CD4-positive, CD25-positive, alpha-beta regulatory T cell (primary cell): Measurements from ENCODE around the gene FAM13A. TPM values are rescaled to one million over a fixed set of nuclear protein-coding genes. Genes with fewer than 3 reads are reported as not detected.
A peak's percentile ranks its signal among the peaks of the same experiment; 100 is the strongest.

Experiments used
- ATAC-seq, 2 donors: fragments of 150-1000 bp; cut with Tn5 transposase; one replicate each; pipeline ENCODE4 v1.10.0; 2021; ENCODE audit warnings: low read depth in 2 of 2, moderate number of reproducible peaks in 2 of 2, moderate library complexity in 1 of 2
- DNase-seq, 3 donors: peaks; one replicate each; pipeline versions ENCODE4 v3.0.0 to v3.0.0-alpha.2; 2012 to 2022; ENCODE audit warnings: mixed read lengths in 1 of 3
- H3K27ac ChIP-seq: one replicate; pipeline ENCODE4 v1.7.0; 2013; ENCODE audit warnings: mild to moderate bottlenecking, low read length; ENCODE audit not compliant: insufficient read depth, poor library complexity, severe bottlenecking
- H3K27me3 ChIP-seq: one replicate; pipeline ENCODE4 v1.7.0; 2013; ENCODE audit warnings: low read length; ENCODE audit not compliant: control insufficient read depth, insufficient read depth
- H3K36me3 ChIP-seq: one replicate; pipeline ENCODE4 v1.7.0; 2013; ENCODE audit warnings: mild to moderate bottlenecking, low read length, moderate library complexity; ENCODE audit not compliant: control insufficient read depth, insufficient read depth
- H3K4me1 ChIP-seq: 2 replicates; pipeline ENCODE4 v1.7.0; 2013; ENCODE audit warnings: mild to moderate bottlenecking, low read length; ENCODE audit not compliant: insufficient read depth, control insufficient read depth, poor library complexity, severe bottlenecking
- H3K4me3 ChIP-seq: one replicate; pipeline ENCODE4 v1.7.0; 2013; ENCODE audit warnings: low read depth, mild to moderate bottlenecking, low read length, moderate library complexity
- H3K9me3 ChIP-seq, 2 experiments: 1 replicate in 1 of 2; 2 replicates in 1 of 2; pipeline ENCODE4 v1.7.0; 2013; ENCODE audit warnings: low read length in 2 of 2, mild to moderate bottlenecking in 1 of 2, moderate library complexity in 1 of 2; ENCODE audit not compliant: control insufficient read depth in 2 of 2
- H3K27ac Mint-ChIP-seq, 3 donors: one replicate each; pipeline ENCODE4 v1.8.0; 2020 to 2022; ENCODE audit warnings: mild to moderate bottlenecking in 3 of 3, mixed read lengths in 3 of 3, moderate library complexity in 2 of 3
- H3K27me3 Mint-ChIP-seq: one replicate; pipeline ENCODE4 v1.8.0; 2022; ENCODE audit warnings: mild to moderate bottlenecking, mixed read lengths
- H3K36me3 Mint-ChIP-seq: one replicate; pipeline ENCODE4 v1.8.0; 2020; ENCODE audit warnings: mixed read lengths
- H3K4me1 Mint-ChIP-seq, 4 donors: one replicate each; pipeline ENCODE4 v1.8.0; 2020 to 2022; ENCODE audit warnings: mixed read lengths in 4 of 4, mild to moderate bottlenecking in 1 of 4
- H3K4me3 Mint-ChIP-seq, 4 donors: one replicate each; pipeline ENCODE4 v1.8.0; 2020 to 2022; ENCODE audit warnings: mild to moderate bottlenecking in 4 of 4, mixed read lengths in 4 of 4, moderate library complexity in 3 of 4
- H3K9me3 Mint-ChIP-seq, 7 donors: one replicate each; pipeline ENCODE4 v1.8.0; 2020 to 2022; ENCODE audit warnings: mixed read lengths in 7 of 7, mild to moderate bottlenecking in 3 of 7, moderate library complexity in 2 of 7
- polyA plus RNA-seq, 4 donors: library from polyadenylated mRNA; unstranded; fragments of 300-500 nt; fragmentation: Illumina TruSeq; gene quantifications; one replicate each; pipeline ENCODE4 v1.2.3, GENCODE V29; 2021
- total RNA-seq: library from RNA; stranded (reverse); gene quantifications from one replicate; pipeline ENCODE4 v1.2.3, GENCODE V29; 2022

FAM13A gene
- total and polyA plus RNA-seq, 5 donors from 2014 or later: 7.8 to 38.4 (median 11.1) TPM

DNA sequence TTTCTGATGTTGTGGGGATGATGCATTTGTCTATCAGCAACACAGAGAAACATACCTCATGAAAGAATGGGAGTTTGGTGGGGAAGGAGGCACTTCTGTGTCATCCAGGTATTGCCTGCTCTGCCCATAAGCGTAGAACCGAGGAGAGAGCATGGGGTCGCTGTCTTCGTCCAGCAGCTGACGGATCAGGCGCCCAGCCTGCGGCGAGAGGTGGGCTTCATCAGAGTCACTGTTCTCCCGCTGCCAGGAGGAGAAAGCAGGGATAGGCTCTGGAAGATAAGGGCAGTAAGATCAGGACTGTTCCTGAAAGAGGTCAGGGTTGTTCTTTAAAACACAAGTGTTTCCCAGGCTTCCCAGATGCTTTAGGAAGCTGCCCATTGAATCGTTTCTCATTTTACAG is 306.6 kb downstream of the FAM13A start:
- H3K27ac ChIP-seq: no peak overlapping the region
- ATAC-seq (no peak), DNase-seq (no peak)
- H3K27me3 ChIP-seq: no peaks in the 10 kb centered on the region
- Mint-ChIP-seq H3K9me3 (no peaks in the 10 kb centered on the region), H3K4me1 (peaks cover 0 to 5% (median 0%) of the 10 kb centered on the region in 4 donors), H3K36me3 (peaks cover 24% of the 10 kb centered on the region), H3K27me3 (no peaks in the 10 kb centered on the region), H3K4me3 (no peak overlapping the region), H3K27ac (peak overlapping the region in 1 of 3 donors; percentile 78)
- peaks cover 35% of the 10 kb centered on the region for H3K36me3 ChIP-seq
- H3K4me3 ChIP-seq: no peak overlapping the region
- H3K9me3 ChIP-seq: no peaks in the 10 kb centered on the region
- H3K4me1 ChIP-seq: no peaks in the 10 kb centered on the region

- H3K9me3 Mint-ChIP-seq: no peaks in the 10 kb centered on the region
- peaks cover 28% of the 10 kb centered on the region for H3K36me3 Mint-ChIP-seq
- H3K4me3 Mint-ChIP-seq: no peak overlapping the region
These were observed 309.6 kb downstream of the FAM13A start for GRCh38 chr4:88747351-88747750.

DNA sequence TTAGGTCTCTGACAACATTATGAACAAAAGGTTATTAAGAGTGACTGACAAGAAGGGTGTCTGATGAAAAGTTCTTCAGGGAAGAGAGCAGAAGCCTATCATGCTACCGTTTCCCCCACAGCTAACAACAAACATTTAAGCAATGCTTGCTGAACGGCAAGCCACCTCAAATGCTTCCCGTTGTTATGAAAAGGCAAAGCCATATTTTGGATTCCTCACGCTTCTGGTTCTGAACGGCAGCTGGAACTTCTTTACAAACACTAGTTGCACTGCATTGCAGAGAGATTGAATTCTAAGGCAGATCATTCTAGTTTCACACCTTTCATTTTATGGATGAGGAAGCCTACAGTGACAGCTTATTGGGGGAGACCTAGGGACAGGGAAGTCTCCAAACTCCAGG is 310.8 kb downstream of the FAM13A start:
- H3K27me3 Mint-ChIP-seq: no peaks in the 10 kb centered on the region
- H3K36me3 Mint-ChIP-seq: peaks cover 28% of the 10 kb centered on the region
- no peak overlapping the region for H3K27ac Mint-ChIP-seq
- no peak for ATAC-seq
- no peaks in the 10 kb centered on the region for H3K9me3 Mint-ChIP-seq
- Histone ChIP-seq H3K4me3 (no peak overlapping the region), H3K27ac (no peak overlapping the region), H3K9me3 (no peaks in the 10 kb centered on the region), H3K27me3 (no peaks in the 10 kb centered on the region), H3K4me1 (no peaks in the 10 kb centered on the region), H3K36me3 (peaks cover 43% of the 10 kb centered on the region)
- DNase-seq: no peak
- no peak overlapping the region for H3K4me3 Mint-ChIP-seq
- no peaks in the 10 kb centered on the region for H3K4me1 Mint-ChIP-seq

More at GRCh38 chr4:88747351-88747750, 309.6 kb downstream of the FAM13A start:
- Histone ChIP-seq H3K36me3 (peaks cover 42% of the 10 kb centered on the region), H3K4me3 (no peak overlapping the region), H3K27me3 (no peaks in the 10 kb centered on the region), H3K27ac (no peak overlapping the region), H3K4me1 (no peaks in the 10 kb centered on the region), H3K9me3 (no peaks in the 10 kb centered on the region)
- DNase-seq (no peak), ATAC-seq (no peak)
- H3K27ac Mint-ChIP-seq: no peak overlapping the region
- H3K4me1 Mint-ChIP-seq: no peaks in the 10 kb centered on the region
- H3K27me3 Mint-ChIP-seq: no peaks in the 10 kb centered on the region

GRCh38 chr4:88745581-88746163 is 311.3 kb downstream of the FAM13A start:
- Mint-ChIP-seq H3K4me3 (no peak overlapping the region), H3K27me3 (no peaks in the 10 kb centered on the region), H3K9me3 (no peaks in the 10 kb centered on the region), H3K27ac (peak overlapping the region in 1 of 3 donors; percentile 41), H3K4me1 (no peaks in the 10 kb centered on the region), H3K36me3 (peaks cover 29% of the 10 kb centered on the region)
- H3K36me3 ChIP-seq: peaks cover 43% of the 10 kb centered on the region
- ATAC-seq: no peak
- no peak for DNase-seq
- H3K27ac ChIP-seq: no peak overlapping the region
- H3K4me3 ChIP-seq: no peak overlapping the region
- no peaks in the 10 kb centered on the region for H3K27me3 ChIP-seq
- H3K9me3 ChIP-seq: no peaks in the 10 kb centered on the region
- H3K4me1 ChIP-seq: no peaks in the 10 kb centered on the region

DNA sequence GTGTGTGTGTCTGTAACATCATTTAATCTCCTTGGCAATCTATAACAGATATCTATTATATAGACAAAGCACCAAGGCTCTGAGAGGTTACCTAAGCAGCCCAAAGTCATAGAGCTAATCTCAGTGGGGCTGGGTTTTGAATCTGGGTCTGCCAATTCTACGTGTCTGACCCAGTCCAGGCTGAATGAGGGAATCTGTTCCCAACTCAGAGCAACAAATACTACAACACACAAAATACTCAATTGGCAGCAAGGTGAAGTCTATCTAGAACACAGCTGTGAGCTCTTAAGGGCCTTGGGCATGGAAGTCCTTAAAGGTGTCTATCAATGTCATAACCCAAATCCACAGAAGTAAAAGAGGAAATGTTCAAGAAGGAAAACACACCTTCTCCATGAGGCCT is 311.8 kb downstream of the FAM13A start:
- no peaks in the 10 kb centered on the region for H3K27me3 ChIP-seq
- ATAC-seq (no peak), DNase-seq (no peak)
- no peaks in the 10 kb centered on the region for H3K9me3 ChIP-seq
- no peak overlapping the region for H3K4me3 ChIP-seq
- H3K4me1 Mint-ChIP-seq: peaks cover 0 to under 1% (median 0%) of the 10 kb centered on the region in 4 donors
- H3K27ac ChIP-seq: no peak overlapping the region
- H3K4me3 Mint-ChIP-seq: no peak overlapping the region
- H3K4me1 ChIP-seq: no peaks in the 10 kb centered on the region
- peaks cover 29% of the 10 kb centered on the region for H3K36me3 Mint-ChIP-seq
- no peaks in the 10 kb centered on the region for H3K27me3 Mint-ChIP-seq
- peak overlapping the region in 1 of 3 donors; percentile 41 for H3K27ac Mint-ChIP-seq
- H3K36me3 ChIP-seq: peaks cover 40% of the 10 kb centered on the region
- H3K9me3 Mint-ChIP-seq: no peaks in the 10 kb centered on the region

GRCh38 chr4:88744609-88745008 is 312.4 kb downstream of the FAM13A start:
- Histone ChIP-seq H3K27ac (no peak overlapping the region), H3K36me3 (peaks cover 36% of the 10 kb centered on the region), H3K9me3 (no peaks in the 10 kb centered on the region), H3K4me3 (no peak overlapping the region), H3K4me1 (no peaks in the 10 kb centered on the region), H3K27me3 (no peaks in the 10 kb centered on the region)
- Mint-ChIP-seq H3K27ac (peak overlapping the region in 1 of 3 donors; percentile 41), H3K4me1 (peaks cover 0 to 4% (median 0%) of the 10 kb centered on the region in 4 donors), H3K4me3 (no peak overlapping the region), H3K9me3 (no peaks in the 10 kb centered on the region), H3K27me3 (no peaks in the 10 kb centered on the region), H3K36me3 (peaks cover 32% of the 10 kb centered on the region)
- no peak for DNase-seq
- no peak for ATAC-seq

DNA sequence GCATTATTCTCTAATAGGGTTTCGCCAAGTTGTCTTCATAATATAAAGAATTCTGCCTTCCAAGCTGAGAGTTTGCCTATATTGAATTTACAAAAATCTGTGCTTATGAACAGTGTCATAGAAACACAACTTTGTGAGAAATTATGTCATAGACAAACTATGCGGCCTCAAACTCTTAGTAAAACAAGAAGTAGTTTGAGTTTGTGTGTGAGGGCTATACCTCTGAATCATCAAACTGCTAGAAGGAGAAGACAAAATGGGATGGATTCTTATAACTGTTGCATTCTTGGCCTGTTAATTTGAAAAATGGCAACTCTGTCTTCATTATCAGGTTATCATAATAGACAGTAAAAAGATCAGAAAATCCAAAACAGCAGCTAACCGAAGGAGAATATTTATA is 313.3 kb downstream of the FAM13A start:
- no peak overlapping the region for H3K27ac Mint-ChIP-seq
- peaks cover 0 to 5% (median 0%) of the 10 kb centered on the region in 4 donors for H3K4me1 Mint-ChIP-seq
- no peaks in the 10 kb centered on the region for H3K9me3 Mint-ChIP-seq
- DNase-seq: no peak
- no peaks in the 10 kb centered on the region for H3K27me3 Mint-ChIP-seq
- no peak overlapping the region for H3K4me3 Mint-ChIP-seq
- Histone ChIP-seq H3K4me1 (no peaks in the 10 kb centered on the region), H3K4me3 (no peak overlapping the region), H3K9me3 (no peaks in the 10 kb centered on the region), H3K27ac (no peak overlapping the region), H3K27me3 (no peaks in the 10 kb centered on the region), H3K36me3 (peaks cover 28% of the 10 kb centered on the region)
- peaks cover 32% of the 10 kb centered on the region for H3K36me3 Mint-ChIP-seq
- ATAC-seq: no peak

DNA sequence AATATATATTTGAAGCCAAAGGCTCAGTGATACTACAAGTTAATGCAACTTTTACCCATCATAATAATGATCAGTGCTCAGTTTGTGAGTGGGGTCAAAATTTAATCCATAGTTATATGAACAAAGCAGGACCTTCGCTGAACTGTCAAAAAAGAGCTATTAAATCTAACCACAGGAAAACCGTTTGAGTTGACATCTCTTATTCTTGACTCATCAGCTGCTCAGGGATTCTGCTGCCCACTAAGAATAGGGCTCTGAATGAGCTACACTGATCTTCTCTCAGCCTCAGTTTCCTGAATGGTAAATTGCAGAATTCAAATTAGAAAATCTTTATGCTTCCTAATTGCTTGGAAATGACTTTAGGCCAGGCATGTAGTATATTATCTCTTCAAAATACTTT is 314.4 kb downstream of the FAM13A start:
- DNase-seq (no peak), ATAC-seq (no peak)
- peaks cover 5 to 17% (median 7%) of the 10 kb centered on the region in 4 donors for H3K4me1 Mint-ChIP-seq
- Histone ChIP-seq H3K4me1 (no peaks in the 10 kb centered on the region), H3K27ac (no peak overlapping the region), H3K9me3 (no peaks in the 10 kb centered on the region), H3K36me3 (peaks cover 22% of the 10 kb centered on the region), H3K4me3 (no peak overlapping the region), H3K27me3 (no peaks in the 10 kb centered on the region)
- H3K9me3 Mint-ChIP-seq: no peaks in the 10 kb centered on the region
- peak overlapping the region in 1 of 3 donors; percentile 8 for H3K27ac Mint-ChIP-seq
- H3K27me3 Mint-ChIP-seq: no peaks in the 10 kb centered on the region
- H3K36me3 Mint-ChIP-seq: peaks cover 29% of the 10 kb centered on the region
- no peak overlapping the region for H3K4me3 Mint-ChIP-seq
